GM12865 (cell line): ENCODE data around the gene PC.
"Not testable (repeated sequence)": the region's sequence is repeated elsewhere in the genome, so short reads cannot be mapped to it uniquely, and the experiment has no call there.

Experiments
- DNase-seq: peaks from one replicate; pipeline ENCODE4 v3.0.0; 2010; ENCODE audit warnings: low read depth
- H3K4me3 ChIP-seq: 2 replicates; pipeline ENCODE4 v1.5.1; 2011; ENCODE audit warnings: mild to moderate bottlenecking, low read depth, low read length, control low read depth
- CTCF ChIP-seq: IDR thresholded peaks from 2 replicates; pipeline ENCODE4 v1.5.1; 2011; ENCODE audit warnings: low read length, control low read depth, low read depth, inconsistent platforms; ENCODE audit not compliant: insufficient read depth; ENCODE audit errors: missing control alignments

The PC gene

GRCh38 chr11:66962801-66963200 is 4.6 kb upstream of the PC start:
- DNase-seq = no peak
- H3K4me3 ChIP-seq = no peak overlapping the region
- TF ChIP-seq CTCF = no peak

- no peak for TF ChIP-seq CTCF
- H3K4me3 ChIP-seq = no peak overlapping the region
These were observed 4.1 kb upstream of the PC start for GRCh38 chr11:66962247-66962646.

GRCh38 chr11:66961691-66962213 is 3.6 kb upstream of the PC start:
- H3K4me3 ChIP-seq, DNase-seq: not testable (repeated sequence)

More at GRCh38 chr11:66962247-66962646, 4.1 kb upstream of the PC start:
- DNase-seq = no peak

GRCh38 chr11:66958956-66959274 is 732 bp upstream of the PC start:
- no peak for TF ChIP-seq CTCF
- DNase-seq = peak; percentile 14
- H3K4me3 ChIP-seq = peak overlapping the region; percentile 51

DNA sequence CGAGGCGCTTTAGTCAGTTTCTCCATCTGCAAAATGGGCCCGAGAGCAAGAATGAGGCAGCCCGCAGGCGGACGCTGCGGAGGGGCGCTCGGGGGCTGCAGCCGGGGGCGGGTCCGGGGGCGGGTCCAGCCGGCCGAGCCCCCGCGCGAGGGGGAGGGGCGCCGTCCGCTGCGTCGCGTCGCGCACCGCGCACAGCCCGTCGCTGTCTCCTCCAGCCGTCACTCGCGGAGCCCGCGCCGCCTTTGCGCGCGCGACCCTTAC is 282 bp downstream of the PC start:
- DNase-seq = no peak
- TF ChIP-seq CTCF = no peak
- H3K4me3 ChIP-seq = peak overlapping the region; percentile 51

DNA sequence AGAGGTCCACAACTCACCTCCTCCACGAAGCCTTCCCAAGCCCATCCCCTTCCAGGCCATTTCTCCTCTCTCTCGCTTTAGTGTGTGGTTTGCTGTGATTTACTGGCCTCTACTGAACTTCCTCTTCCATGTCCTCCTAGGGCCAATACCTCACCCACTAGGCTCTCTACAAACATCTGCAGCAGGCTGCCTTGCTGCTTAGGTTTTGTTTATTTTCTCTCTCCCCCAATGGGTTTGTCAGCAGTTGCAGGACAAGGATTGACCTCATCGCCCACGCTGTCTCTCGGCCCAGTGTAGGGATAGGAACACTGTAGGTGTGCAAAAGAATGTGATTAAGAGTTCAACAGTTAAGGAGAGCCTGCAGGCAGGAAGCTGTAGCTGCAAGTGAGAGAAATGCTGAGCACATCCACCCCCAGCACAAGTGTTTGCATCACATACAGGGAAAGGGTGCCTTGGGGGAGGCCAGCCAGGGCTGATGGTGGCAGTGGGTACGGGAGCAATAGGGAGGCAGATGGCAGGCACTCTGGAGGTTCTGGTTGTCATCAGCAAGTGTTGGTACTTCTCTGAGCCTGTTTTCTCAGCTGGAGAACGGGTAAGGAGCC is 1.4 kb downstream of the PC start:
- no peak for DNase-seq
- TF ChIP-seq CTCF = no peak

DNA sequence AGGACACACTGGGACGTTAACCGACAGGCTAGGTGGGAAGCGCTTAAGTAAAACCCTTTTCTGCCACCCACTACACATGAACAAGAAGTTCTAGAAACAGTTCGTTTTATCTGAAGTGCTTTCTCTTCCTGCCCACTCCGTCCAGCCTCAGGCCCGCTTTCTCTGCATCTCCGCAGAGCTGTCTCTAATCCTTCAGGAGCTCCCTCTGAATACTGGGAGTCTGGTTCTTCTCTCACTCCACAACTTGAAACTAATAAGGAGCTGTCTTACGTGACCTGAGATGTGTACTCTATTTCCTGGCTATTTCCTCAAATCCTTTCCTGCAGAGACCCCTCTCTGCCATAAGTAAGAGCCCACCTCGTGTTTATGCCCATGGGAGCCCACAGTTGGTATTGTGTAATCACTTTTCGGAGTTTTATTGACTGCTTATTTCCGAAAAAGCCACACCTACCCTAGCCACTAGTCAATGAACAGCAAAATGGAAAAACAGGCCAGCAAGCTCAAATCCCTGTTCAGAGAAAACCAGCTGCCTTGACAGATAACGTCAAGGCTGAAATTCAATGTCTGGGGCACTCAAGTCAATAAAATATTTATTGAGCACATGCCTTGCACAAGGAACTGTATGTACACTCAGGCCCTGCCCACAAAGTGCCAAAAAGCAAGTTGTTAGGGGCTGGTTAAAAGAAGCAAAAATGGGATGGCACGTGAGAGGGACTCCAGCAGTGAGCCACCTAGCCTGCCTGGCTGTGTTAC is 4.9 kb downstream of the PC start:
- no peak for TF ChIP-seq CTCF
- H3K4me3 ChIP-seq = no peak overlapping the region
- DNase-seq = no peak

More for the DNA sequence above, 1.4 kb downstream of the PC start:
- H3K4me3 ChIP-seq = no peak overlapping the region
